Measurements from ENCODE around the gene S100A16.
"Not testable (repeated sequence)": the region's sequence is repeated elsewhere in the genome, so short reads cannot be mapped to it uniquely, and the experiment has no call there.

S100A16 gene

GRCh38 chr1:153567621-153568366, 45.1 kb downstream of the S100A16 start:
- no peak for TF ChIP-seq CTCF (IDR thresholded peaks at IDR 0.05; ENCODE audit: low read depth, low read length)
- no peak overlapping the region for H3K4me3 ChIP-seq (ENCODE audit: low read depth, low read length)
- in situ Hi-C loops (cut with HindIII; ENCODE audit: low sequenced_read_pairs): no loop called here
- peak; percentile 43 for DNase-seq (ENCODE audit: low read depth, low spot score)

- no peak for TF ChIP-seq CTCF (IDR thresholded peaks at IDR 0.05; ENCODE audit: low read depth, low read length)
- no peak overlapping the region for H3K4me3 ChIP-seq (ENCODE audit: low read depth, low read length)
These were observed 46.2 kb downstream of the S100A16 start for GRCh38 chr1:153566414-153567371.

GRCh38 chr1:153565529-153566374, 47.2 kb downstream of the S100A16 start, which contains the start of gene S100A2:
TSS of gene S100A2 (minus strand) at chr1:153565844. CDS start at chr1:153563877, 1,967 bp downstream.
- no peak for TF ChIP-seq CTCF (IDR thresholded peaks at IDR 0.05; ENCODE audit: low read depth, low read length)
- in situ Hi-C loops (cut with HindIII; ENCODE audit: low sequenced_read_pairs): no loop called here
- DNase-seq (ENCODE audit: low read depth, low spot score): peak; percentile 92
- no peak within 1 kb of the TSS for H3K4me3 ChIP-seq (ENCODE audit: low read depth, low read length)

More at GRCh38 chr1:153566414-153567371, 46.2 kb downstream of the S100A16 start:
- DNase-seq (ENCODE audit: low read depth, low spot score): peak; percentile 98
- in situ Hi-C loops (cut with HindIII; ENCODE audit: low sequenced_read_pairs): no loop called here

GRCh38 chr1:153563991-153564390, 48.9 kb downstream of the S100A16 start:
- no peak overlapping the region for H3K4me3 ChIP-seq (ENCODE audit: low read depth, low read length)
- DNase-seq (ENCODE audit: low read depth, low spot score): no peak
- TF ChIP-seq CTCF (IDR thresholded peaks at IDR 0.05; ENCODE audit: low read depth, low read length): no peak
- in situ Hi-C loops (cut with HindIII; ENCODE audit: low sequenced_read_pairs): no loop called here

- no peak overlapping the region for H3K4me3 ChIP-seq (ENCODE audit: low read depth, low read length)
- DNase-seq (ENCODE audit: low read depth, low spot score): no peak
- no peak for TF ChIP-seq CTCF (IDR thresholded peaks at IDR 0.05; ENCODE audit: low read depth, low read length)
- in situ Hi-C loops (cut with HindIII; ENCODE audit: low sequenced_read_pairs): no loop called here
These were observed 49.4 kb downstream of the S100A16 start for GRCh38 chr1:153563483-153563901.

- H3K4me3 ChIP-seq (ENCODE audit: low read depth, low read length); DNase-seq (ENCODE audit: low read depth, low spot score); in situ Hi-C loops (cut with HindIII; ENCODE audit: low sequenced_read_pairs): not testable (repeated sequence)
These were observed 50.9 kb downstream of the S100A16 start for GRCh38 chr1:153562021-153562420.

All from astrocyte of the spinal cord (primary cell).